Smooth muscle cell (in vitro differentiated cells): ENCODE data around the gene PGBD4. TPM values are rescaled to one million over a fixed set of nuclear protein-coding genes. Genes with fewer than 3 reads are reported as not detected.

Experiments
- DNase-seq: peaks from one replicate; lab custom pipeline; 2025; ENCODE audit not compliant: unreplicated experiment; lab: John Stamatoyannopoulos, UW
- H2AFZ ChIP-seq: fragments of 200-600 bp; sonication (generic); 2 replicates; pipeline ENCODE4 v1.6.0; 2016; ENCODE audit warnings: antibody characterized with exemption, low read depth, mild to moderate bottlenecking
- H3F3A ChIP-seq: fragments of 200-600 bp; sonication (generic); 2 replicates; pipeline ENCODE4 v1.6.0; 2017; ENCODE audit warnings: antibody characterized with exemption, low read depth
- H3K27ac ChIP-seq: fragments of 200-600 bp; sonication (generic); 2 replicates; pipeline ENCODE4 v1.5.1; 2016; ENCODE audit warnings: low read depth, mild to moderate bottlenecking
- H3K27me3 ChIP-seq: fragments of 200-600 bp; sonication (generic); 2 replicates; pipeline ENCODE4 v1.6.1; 2016; ENCODE audit warnings: low read depth, mild to moderate bottlenecking
- H3K36me3 ChIP-seq: fragments of 200-600 bp; sonication (generic); 2 replicates; pipeline ENCODE4 v1.5.1; 2016; ENCODE audit warnings: low read depth
- H3K4me1 ChIP-seq: fragments of 200-600 bp; sonication (generic); 2 replicates; pipeline ENCODE4 v1.5.1; 2016; ENCODE audit warnings: low read depth
- H3K4me2 ChIP-seq: fragments of 200-600 bp; sonication (generic); 2 replicates; pipeline ENCODE4 v1.6.0; 2016; ENCODE audit warnings: mild to moderate bottlenecking
- H3K4me3 ChIP-seq: fragments of 200-600 bp; sonication (generic); 2 replicates; pipeline ENCODE4 v1.5.1; 2016; ENCODE audit warnings: mild to moderate bottlenecking
- H3K79me2 ChIP-seq: fragments of 200-600 bp; sonication (generic); 2 replicates; pipeline ENCODE4 v1.6.0; 2016; ENCODE audit warnings: low read depth, mild to moderate bottlenecking
- H3K9ac ChIP-seq: fragments of 200-600 bp; sonication (generic); 2 replicates; pipeline ENCODE4 v1.6.0; 2016; ENCODE audit warnings: low read depth
- H3K9me3 ChIP-seq: fragments of 200-600 bp; sonication (generic); replicated peaks from 2 replicates; pipeline ENCODE4 v1.5.1; 2016; ENCODE audit warnings: low read depth
- H4K20me1 ChIP-seq: fragments of 200-600 bp; sonication (generic); 2 replicates; pipeline ENCODE4 v1.6.0; 2016; ENCODE audit warnings: low read depth
- CTCF ChIP-seq: fragments of 200-600 bp; sonication (generic); IDR thresholded peaks from 2 replicates; pipeline ENCODE4 v1.5.1; 2017; ENCODE audit warnings: borderline replicate concordance, mild to moderate bottlenecking, antibody characterized with exemption; ENCODE audit not compliant: insufficient read depth, poor library complexity, severe bottlenecking
- WGBS: methylation state at CpG from one replicate; pipeline ENCODE4 v1.1.7; 2016; ENCODE audit warnings: low lambda C conversion rate; 5-methylcytosine and 5-hydroxymethylcytosine counted together
- polyA plus RNA-seq: library from polyadenylated mRNA; unstranded; fragments of >200 nt; fragmentation: Nextera tagmentation; extraction: Ambion mirVana; gene quantifications from 2 replicates; pipeline ENCODE4 v1.2.1, GENCODE V29; 2016
- total RNA-seq: library from RNA; depleted of rRNA; stranded (reverse); fragments of >200 nt; gene quantifications from 2 replicates; pipeline ENCODE4 v1.2.3, GENCODE V29; 2014

Gene PGBD4
- total and polyA plus RNA-seq, 2 experiments from 2014 or later: 0.62 to 1.3 TPM

- DNase-seq: peak; percentile 19
- peak overlapping the region; percentile 78 for H3K4me2 ChIP-seq
- peaks cover 6% of the 10 kb centered on the region for H3F3A ChIP-seq
- no peak for TF ChIP-seq CTCF
- H2AFZ ChIP-seq: no peak overlapping the region
- H3K36me3 ChIP-seq: no peaks in the 10 kb centered on the region
- peak overlapping the region; percentile 98 for H3K27ac ChIP-seq
- no peak overlapping the region for H3K4me3 ChIP-seq
- H3K9me3 ChIP-seq: no peaks in the 10 kb centered on the region
- peaks cover 5% of the 10 kb centered on the region for H3K4me1 ChIP-seq
- H3K27me3 ChIP-seq: no peaks in the 10 kb centered on the region
- peak overlapping the region; percentile 82 for H3K9ac ChIP-seq
- H4K20me1 ChIP-seq: no peaks in the 10 kb centered on the region
- 7% methylated on average over 6 of the region's 6 CpGs for WGBS
- no peaks in the 10 kb centered on the region for H3K79me2 ChIP-seq
These were observed 20.9 kb downstream of the PGBD4 start for GRCh38 chr15:34122771-34123183.

GRCh38 chr15:34124651-34125050 is 22.8 kb downstream of the PGBD4 start:
- no peaks in the 10 kb centered on the region for H3K27me3 ChIP-seq

GRCh38 chr15:34125945-34126344 is 24.1 kb downstream of the PGBD4 start:
- no peak overlapping the region for H3K9ac ChIP-seq
- no peaks in the 10 kb centered on the region for H3K36me3 ChIP-seq
- no peak overlapping the region for H3K4me2 ChIP-seq
- no peaks in the 10 kb centered on the region for H3K9me3 ChIP-seq
- no peak overlapping the region for H2AFZ ChIP-seq
- WGBS: 74% methylated on average over 1 of the region's 1 CpG
- peaks cover 6% of the 10 kb centered on the region for H3F3A ChIP-seq
- H3K4me1 ChIP-seq: peaks cover 5% of the 10 kb centered on the region
- no peaks in the 10 kb centered on the region for H3K79me2 ChIP-seq
- H3K27ac ChIP-seq: no peak overlapping the region
- no peak for TF ChIP-seq CTCF
- no peak overlapping the region for H3K4me3 ChIP-seq
- no peaks in the 10 kb centered on the region for H4K20me1 ChIP-seq
- no peaks in the 10 kb centered on the region for H3K27me3 ChIP-seq
- no peak for DNase-seq

More at GRCh38 chr15:34124651-34125050, 22.8 kb downstream of the PGBD4 start:
- DNase-seq: no peak
- Histone ChIP-seq H3K9me3 (no peaks in the 10 kb centered on the region), H3K4me2 (no peak overlapping the region), H3K36me3 (no peaks in the 10 kb centered on the region), H3K27ac (no peak overlapping the region), H3F3A (peaks cover 6% of the 10 kb centered on the region), H3K79me2 (no peaks in the 10 kb centered on the region), H3K9ac (no peak overlapping the region), H3K4me1 (peaks cover 5% of the 10 kb centered on the region), H2AFZ (no peak overlapping the region), H3K4me3 (no peak overlapping the region), H4K20me1 (no peaks in the 10 kb centered on the region)
- TF ChIP-seq CTCF: no peak
- 95% methylated on average over 4 of the region's 4 CpGs for WGBS

GRCh38 chr15:34126522-34126921 is 24.6 kb downstream of the PGBD4 start:
- Histone ChIP-seq H3K27ac (no peak overlapping the region), H3K79me2 (no peaks in the 10 kb centered on the region), H3K4me1 (peaks cover 5% of the 10 kb centered on the region), H3K9me3 (no peaks in the 10 kb centered on the region), H2AFZ (no peak overlapping the region), H3F3A (peaks cover 6% of the 10 kb centered on the region), H3K4me3 (no peak overlapping the region), H3K36me3 (no peaks in the 10 kb centered on the region), H3K4me2 (no peak overlapping the region), H3K27me3 (no peaks in the 10 kb centered on the region), H4K20me1 (no peaks in the 10 kb centered on the region), H3K9ac (no peak overlapping the region)
- TF ChIP-seq CTCF: no peak
- DNase-seq: no peak
